PFSK-1 (cell line): ENCODE results near the gene TMEM26.

ENCODE experiments used
- FOXP2 ChIP-seq: optimal IDR thresholded peaks from 2 replicates; pipeline ENCODE3; 2011; ENCODE audit warnings: borderline replicate concordance, control low read depth, inconsistent platforms; ENCODE audit not compliant: insufficient read depth; ENCODE audit errors: extremely low read length, extremely low read depth
- POLR2AphosphoS5 ChIP-seq: IDR thresholded peaks from 2 replicates; pipeline ENCODE4 v1.6.1; 2012; ENCODE audit warnings: low read depth, mild to moderate bottlenecking, control low read depth, low read length, moderate library complexity
- REST ChIP-seq, 2 experiments: IDR thresholded peaks; 2 replicates each; pipeline versions ENCODE4 v1.6.1 to v1.8.0; 2011 to 2012; ENCODE audit warnings: low read depth in 2 of 2, low read length in 2 of 2, control low read depth in 1 of 2, inconsistent platforms in 1 of 2, mild to moderate bottlenecking in 1 of 2, moderate library complexity in 1 of 2; ENCODE audit not compliant: insufficient read depth in 1 of 2
- SIN3A ChIP-seq: IDR thresholded peaks from 2 replicates; pipeline ENCODE4 v1.6.1; 2012; ENCODE audit warnings: mild to moderate bottlenecking, low read length, moderate library complexity, borderline replicate concordance; ENCODE audit not compliant: insufficient read depth
- TAF1 ChIP-seq: IDR thresholded peaks from 2 replicates; pipeline ENCODE4 v1.6.1; 2012; ENCODE audit warnings: low read length, control low read depth, borderline replicate concordance; ENCODE audit not compliant: insufficient read depth

TMEM26 gene

GRCh38 chr10:61398366-61399129 is 54.6 kb downstream of the TMEM26 start:
- TF ChIP-seq SIN3A (no peak), TAF1 (no peak), POLR2AphosphoS5 (no peak), REST (IDR thresholded peaks at IDR 0.05; ENCODE audit: insufficient read depth in 1 of 2, low read depth in 2 of 2, low read length in 2 of 2) (no peak), FOXP2 (no peak)

DNA sequence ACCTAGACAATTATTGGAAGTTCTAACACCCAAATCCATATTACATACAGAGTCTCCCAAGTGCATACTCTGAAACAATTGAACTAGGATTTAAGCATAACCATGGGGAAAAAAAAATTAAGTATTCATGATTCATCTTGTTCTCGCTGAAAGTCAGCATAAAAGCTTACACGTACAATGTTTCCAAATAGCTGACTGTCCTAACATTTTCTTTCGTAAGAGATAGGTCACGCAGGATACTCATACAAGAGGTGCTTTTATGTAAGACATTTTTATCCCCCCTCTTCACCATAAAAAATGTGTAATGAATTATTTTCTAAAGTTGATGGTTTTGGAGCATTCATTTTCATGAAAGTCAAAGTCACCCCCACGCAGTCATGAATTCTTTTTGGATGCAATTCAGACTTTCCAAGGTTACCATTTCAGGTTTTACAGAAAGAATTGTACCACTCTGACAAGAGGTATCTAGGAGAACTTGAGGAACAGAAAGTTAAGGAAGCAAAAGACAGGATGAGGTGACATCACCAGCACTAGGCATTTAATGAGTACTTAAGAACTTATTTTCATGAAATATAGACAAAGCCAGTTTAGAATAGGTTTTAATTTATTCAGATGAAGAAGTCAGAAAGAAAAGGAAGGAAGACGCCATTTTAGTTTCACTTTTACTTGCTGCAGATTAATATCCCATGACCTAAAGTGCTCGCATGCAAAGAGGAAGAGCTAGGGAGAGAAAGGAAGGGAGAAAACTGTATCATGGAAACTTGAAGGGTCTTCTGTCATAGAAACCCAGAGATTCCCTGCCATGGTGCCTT is 55.8 kb downstream of the TMEM26 start:
- TF ChIP-seq TAF1 (no peak), FOXP2 (no peak), REST (IDR thresholded peaks at IDR 0.05; ENCODE audit: insufficient read depth in 1 of 2, low read depth in 2 of 2, low read length in 2 of 2) (no peak), POLR2AphosphoS5 (no peak)

- no peak for TF ChIP-seq FOXP2
- TF ChIP-seq POLR2AphosphoS5, result no peak
- TF ChIP-seq TAF1, result no peak
- TF ChIP-seq REST (IDR thresholded peaks at IDR 0.05; ENCODE audit: insufficient read depth in 1 of 2, low read depth in 2 of 2, low read length in 2 of 2), result no peak
- no peak for TF ChIP-seq SIN3A
Measured at GRCh38 chr10:61391281-61391680, 61.9 kb downstream of the TMEM26 start.

GRCh38 chr10:61390851-61391250 is 62.3 kb downstream of the TMEM26 start:
- no peak for TF ChIP-seq SIN3A
- no peak for TF ChIP-seq POLR2AphosphoS5
- no peak for TF ChIP-seq FOXP2
- no peak for TF ChIP-seq REST (IDR thresholded peaks at IDR 0.05; ENCODE audit: insufficient read depth in 1 of 2, low read depth in 2 of 2, low read length in 2 of 2)
- TF ChIP-seq TAF1, result no peak
